Measurements from ENCODE around the gene EPHB2. TPM values are rescaled to one million over a fixed set of nuclear protein-coding genes. Genes with fewer than 3 reads are reported as not detected.

EPHB2 gene
- total and polyA plus RNA-seq, 2 donors (not counting 1 experiment from before 2014, with no cell fraction given): 0.07 to 0.39 TPM

GRCh38 chr1:22919341-22920025 lies 208.8 kb downstream of the EPHB2 start:
- ChIA-PET POLR2A (no interaction called here), CTCF (interaction anchor here (1.8 kb wide), 1 partner anchor 11 kb away, joined by 4 read pairs; no protein-coding TSS in a partner anchor)
- DNase-seq: no peak
- Mint-ChIP-seq H3K4me3 (no peak overlapping the region), H3K27me3 (peaks cover 14% of the 10 kb centered on the region), H3K4me1 (no peaks in the 10 kb centered on the region), H3K27ac (no peak overlapping the region), H3K9me3 (ENCODE audit: insufficient read depth) (no peaks in the 10 kb centered on the region)
- Histone ChIP-seq H3K4me1 (ENCODE audit: control insufficient read depth in 2 of 2, insufficient read depth in 2 of 2, low read length in 2 of 2) (no peaks in the 10 kb centered on the region), H4K20me1 (ENCODE audit: control insufficient read depth, insufficient read depth, low read length, poor library complexity, severe bottlenecking) (no peaks in the 10 kb centered on the region), H3K79me2 (ENCODE audit: control insufficient read depth, insufficient read depth, low read length) (no peaks in the 10 kb centered on the region), H2AFZ (ENCODE audit: insufficient read depth, low read depth, low read length, poor library complexity, severe bottlenecking) (no peak overlapping the region), H3K27me3 (replicated peaks in 1 of 4; ENCODE audit: control extremely low read depth in 1 of 4, control insufficient read depth in 3 of 4, insufficient read depth in 4 of 4, low read length in 3 of 4) (peaks cover 0 to 2% (median under 1%) of the 10 kb centered on the region in 4 experiments), H3K4me2 (replicated peaks; ENCODE audit: low read depth, low read length, poor library complexity, severe bottlenecking) (no peak overlapping the region), H3K36me3 (replicated peaks in 1 of 2; ENCODE audit: control extremely low read depth in 1 of 2, control insufficient read depth in 1 of 2, extremely low read depth in 1 of 2, insufficient read depth in 2 of 2, low read length in 1 of 2) (no peaks in the 10 kb centered on the region), H3K9me3 (ENCODE audit: control extremely low read depth in 1 of 3, control insufficient read depth in 2 of 3, insufficient read depth in 1 of 3, low read length in 2 of 3) (no peaks in the 10 kb centered on the region), H3K27ac (ENCODE audit: low read length in 2 of 2) (no peak overlapping the region), H3K9ac (ENCODE audit: low read length) (no peak overlapping the region), H3K4me3 (ENCODE audit: control extremely low read depth in 1 of 5, extremely low read depth in 1 of 5, insufficient read depth in 1 of 5, low read depth in 2 of 5, low read length in 4 of 5) (no peak overlapping the region)
- no peak for ATAC-seq (ENCODE audit: low read depth)
- 95% methylated on average over 4 of the region's 8 CpGs for WGBS (ENCODE audit: insufficient coverage)
- intact Hi-C loops (cut with micrococcal nuclease): no loop called here
- TF ChIP-seq EZH2 (IDR thresholded peaks at IDR 0.05; ENCODE audit: borderline replicate concordance, insufficient read depth, low read depth, low read length, poor library complexity, severe bottlenecking) (no peak), CTCF (IDR thresholded peaks at IDR 0.05) (no peak)

GRCh38 chr1:22920026-22920733 lies 209.5 kb downstream of the EPHB2 start:
- H3K4me1 ChIP-seq (ENCODE audit: control insufficient read depth in 2 of 2, insufficient read depth in 2 of 2, low read length in 2 of 2): no peaks in the 10 kb centered on the region
- H3K4me3 Mint-ChIP-seq: no peak overlapping the region
- H3K4me1 Mint-ChIP-seq: no peaks in the 10 kb centered on the region
- H3K27me3 Mint-ChIP-seq: peaks cover 14% of the 10 kb centered on the region
- H2AFZ ChIP-seq (ENCODE audit: insufficient read depth, low read depth, low read length, poor library complexity, severe bottlenecking): no peak overlapping the region
- no peak overlapping the region for H3K4me2 ChIP-seq (replicated peaks; ENCODE audit: low read depth, low read length, poor library complexity, severe bottlenecking)
- H3K27ac ChIP-seq (ENCODE audit: low read length in 2 of 2): no peak overlapping the region
- no peaks in the 10 kb centered on the region for H3K79me2 ChIP-seq (ENCODE audit: control insufficient read depth, insufficient read depth, low read length)
- no peaks in the 10 kb centered on the region for H3K9me3 ChIP-seq (ENCODE audit: control extremely low read depth in 1 of 3, control insufficient read depth in 2 of 3, insufficient read depth in 1 of 3, low read length in 2 of 3)
- no peak overlapping the region for H3K4me3 ChIP-seq (ENCODE audit: control extremely low read depth in 1 of 5, extremely low read depth in 1 of 5, insufficient read depth in 1 of 5, low read depth in 2 of 5, low read length in 4 of 5)
- ChIA-PET CTCF (interaction anchor here (1.8 kb wide), 1 partner anchor 10 kb away, joined by 4 read pairs; no protein-coding TSS in a partner anchor), POLR2A (no interaction called here)
- DNase-seq (no peak), ATAC-seq (ENCODE audit: low read depth) (no peak)
- H3K9ac ChIP-seq (ENCODE audit: low read length): no peak overlapping the region
- peaks cover 0 to 2% (median under 1%) of the 10 kb centered on the region in 4 experiments for H3K27me3 ChIP-seq (replicated peaks in 1 of 4; ENCODE audit: control extremely low read depth in 1 of 4, control insufficient read depth in 3 of 4, insufficient read depth in 4 of 4, low read length in 3 of 4)
- no peaks in the 10 kb centered on the region for H3K36me3 ChIP-seq (replicated peaks in 1 of 2; ENCODE audit: control extremely low read depth in 1 of 2, control insufficient read depth in 1 of 2, extremely low read depth in 1 of 2, insufficient read depth in 2 of 2, low read length in 1 of 2)
- no peaks in the 10 kb centered on the region for H3K9me3 Mint-ChIP-seq (ENCODE audit: insufficient read depth)
- no peak for TF ChIP-seq CTCF (IDR thresholded peaks at IDR 0.05)
- TF ChIP-seq EZH2 (IDR thresholded peaks at IDR 0.05; ENCODE audit: borderline replicate concordance, insufficient read depth, low read depth, low read length, poor library complexity, severe bottlenecking): no peak
- intact Hi-C loops (cut with micrococcal nuclease): no loop called here
- no peak overlapping the region for H3K27ac Mint-ChIP-seq
- 80% methylated on average over 3 of the region's 6 CpGs for WGBS (ENCODE audit: insufficient coverage)
- H4K20me1 ChIP-seq (ENCODE audit: control insufficient read depth, insufficient read depth, low read length, poor library complexity, severe bottlenecking): no peaks in the 10 kb centered on the region

Data from B cell (primary cell).